T follicular helper cell (primary cell): ENCODE measurements around the gene SAA2.
"Not testable (repeated sequence)": the region's sequence is repeated elsewhere in the genome, so short reads cannot be mapped to it uniquely, and the experiment has no call there.

Experiments used
- DNase-seq: peaks from one replicate; pipeline ENCODE4 v3.0.0-alpha.2; 2020; ENCODE audit warnings: low read depth
- total RNA-seq, 2 experiments: gene quantifications; one replicate each; lab custom pipeline; 2026; lab: John Stamatoyannopoulos, UW

The SAA2 gene
- 0.04 to 0.06 reads per million in 2 experiments for total RNA-seq

DNA sequence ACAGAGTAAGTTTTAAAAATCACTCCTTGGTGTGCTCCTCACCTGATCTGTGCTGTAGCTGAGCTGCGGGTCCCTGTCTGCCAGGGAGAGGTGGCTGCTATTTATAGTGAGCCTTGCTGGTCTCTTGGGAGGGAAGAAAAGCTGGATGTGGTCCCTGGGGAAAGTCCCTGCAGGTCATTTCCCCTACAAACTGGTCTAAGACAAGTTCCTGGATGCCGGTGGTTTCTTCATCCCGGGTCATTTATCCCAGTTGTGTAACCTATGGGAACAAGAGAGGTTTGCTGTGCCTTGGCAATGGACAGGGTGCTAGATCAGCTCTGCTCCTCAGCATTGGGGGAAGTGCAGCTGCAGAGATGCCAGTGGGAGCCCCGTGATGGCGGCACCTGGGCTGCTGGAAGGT lies at the start of gene SAA2:
Gene SAA2, minus strand, starts transcription at position 108 of the 400 bp plus-strand sequence. CDS start 657 bp downstream, outside the sequence.
- no peak for DNase-seq

DNA sequence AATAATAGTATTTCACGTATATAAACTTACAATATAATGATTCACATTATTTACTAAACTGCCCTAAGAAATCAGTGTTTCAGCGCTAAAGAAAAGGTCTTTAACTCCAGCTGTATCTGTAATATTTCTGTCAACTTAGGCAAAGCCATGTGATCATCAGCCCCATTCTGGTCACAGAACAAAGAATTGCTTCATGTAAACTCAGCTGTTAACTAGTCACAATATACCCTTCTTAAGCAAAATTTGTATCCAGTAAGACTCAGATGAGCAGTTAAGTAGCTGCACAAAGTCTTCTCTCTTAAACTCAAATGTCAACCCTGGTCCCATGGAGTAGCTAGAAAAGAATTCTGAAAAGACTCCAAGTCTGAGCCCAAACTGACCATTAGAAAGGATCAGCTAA lies 46.8 kb upstream of the SAA2 start:
- DNase-seq, result no peak

DNA sequence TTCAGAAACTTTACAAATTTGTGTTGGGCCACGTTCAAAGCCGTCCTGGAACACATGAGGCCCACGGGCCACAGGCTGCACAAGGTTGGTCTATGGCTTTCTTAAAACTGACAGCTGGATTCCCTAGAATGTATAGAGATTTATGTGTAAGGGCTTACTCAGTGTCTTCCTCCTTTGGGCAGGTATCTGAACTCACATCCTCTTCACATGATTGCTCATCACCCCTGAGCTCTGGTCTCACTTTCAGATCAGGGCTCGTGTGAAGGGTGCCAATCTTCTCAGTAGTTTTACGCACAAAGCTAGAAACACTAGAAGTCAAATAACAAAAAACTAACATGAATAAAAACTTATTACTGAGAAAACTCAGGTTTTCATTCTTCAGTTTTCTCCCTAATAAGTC lies 46.4 kb upstream of the SAA2 start:
- DNase-seq, result no peak

DNA sequence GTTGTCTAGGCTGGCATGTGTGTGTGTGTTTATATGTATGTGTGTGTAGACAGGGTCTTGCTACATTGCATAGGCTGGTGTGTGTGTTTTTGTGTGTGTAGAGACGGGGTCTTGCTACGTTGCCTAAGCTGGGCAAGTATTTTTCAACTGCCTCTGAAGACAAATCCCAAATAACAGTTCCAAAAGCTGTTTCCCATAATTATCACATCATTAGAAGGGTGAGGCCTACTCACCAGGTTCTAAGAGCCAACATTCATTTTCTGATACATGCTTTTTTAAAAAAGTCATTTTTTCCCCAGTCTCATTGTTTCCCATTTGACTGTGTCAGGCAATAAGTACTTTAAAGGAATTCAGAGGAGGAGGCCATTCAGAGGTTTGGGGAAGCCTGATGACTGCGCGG lies 40.4 kb upstream of the SAA2 start:
- no peak for DNase-seq

DNA sequence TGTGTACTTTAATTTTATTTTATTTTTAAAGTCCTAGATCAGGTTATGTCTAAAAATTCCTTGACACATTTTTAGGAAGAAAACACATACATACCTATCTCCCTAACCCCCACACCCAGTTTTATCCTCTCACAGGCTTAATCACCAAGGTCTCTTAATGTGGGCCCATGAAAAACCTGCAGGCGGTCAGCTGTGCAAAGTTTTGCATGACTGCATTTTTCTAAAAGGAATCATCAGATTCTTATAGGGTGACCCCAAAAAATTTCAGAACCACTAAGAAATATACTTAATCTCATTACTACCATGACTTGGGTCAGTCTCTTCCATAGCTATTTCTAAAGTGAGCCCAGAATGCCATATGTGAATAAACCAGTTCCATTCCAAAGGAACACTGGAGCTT lies 37.4 kb upstream of the SAA2 start:
- DNase-seq, result no peak

DNA sequence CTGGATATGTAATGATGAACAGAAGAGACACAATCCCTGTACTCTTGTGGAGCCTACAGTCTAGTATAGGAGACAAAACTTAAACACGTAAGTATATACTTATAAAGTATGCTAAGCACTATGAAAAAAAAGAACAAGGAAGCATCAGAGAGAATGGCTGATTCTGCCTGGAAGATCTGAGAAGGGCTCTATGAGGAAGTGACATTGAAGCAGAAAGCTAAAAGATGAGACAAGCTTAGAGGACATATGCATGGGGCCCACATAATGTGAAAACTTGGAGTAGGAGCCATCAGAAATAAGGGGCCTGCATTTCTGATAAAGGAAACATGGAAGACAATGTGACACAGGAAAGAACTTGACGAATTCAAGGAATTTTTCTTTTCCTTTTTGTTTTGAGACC lies 34.2 kb upstream of the SAA2 start:
- no peak for DNase-seq

DNA sequence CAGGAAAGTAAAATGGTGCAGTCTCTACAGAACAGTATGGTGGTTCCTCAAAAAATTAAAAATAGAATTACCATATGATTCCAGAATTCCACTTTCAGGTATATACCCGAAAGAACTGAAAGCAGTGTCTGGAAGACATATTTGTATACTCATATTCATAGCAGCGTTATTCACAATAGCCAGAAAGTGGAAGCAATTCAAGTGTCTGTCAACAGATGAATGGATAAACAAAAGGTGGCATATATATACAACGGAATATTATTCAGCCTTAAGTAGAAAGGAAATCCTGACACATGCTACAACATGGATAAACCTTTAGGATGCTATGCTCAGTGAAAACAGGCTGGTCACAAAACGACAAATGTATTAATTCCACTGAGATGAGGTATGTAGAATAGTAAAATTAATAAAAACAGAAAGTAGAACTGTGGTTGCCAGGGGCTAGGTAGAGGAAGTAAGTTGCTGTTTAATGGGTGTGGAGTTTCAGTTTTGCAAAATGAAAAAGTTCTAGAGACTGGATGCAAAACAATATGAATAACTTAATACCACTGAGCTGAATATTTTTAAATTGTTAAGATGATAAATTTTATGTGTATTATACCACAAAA lies 32.1 kb upstream of the SAA2 start:
- DNase-seq, result no peak

DNA sequence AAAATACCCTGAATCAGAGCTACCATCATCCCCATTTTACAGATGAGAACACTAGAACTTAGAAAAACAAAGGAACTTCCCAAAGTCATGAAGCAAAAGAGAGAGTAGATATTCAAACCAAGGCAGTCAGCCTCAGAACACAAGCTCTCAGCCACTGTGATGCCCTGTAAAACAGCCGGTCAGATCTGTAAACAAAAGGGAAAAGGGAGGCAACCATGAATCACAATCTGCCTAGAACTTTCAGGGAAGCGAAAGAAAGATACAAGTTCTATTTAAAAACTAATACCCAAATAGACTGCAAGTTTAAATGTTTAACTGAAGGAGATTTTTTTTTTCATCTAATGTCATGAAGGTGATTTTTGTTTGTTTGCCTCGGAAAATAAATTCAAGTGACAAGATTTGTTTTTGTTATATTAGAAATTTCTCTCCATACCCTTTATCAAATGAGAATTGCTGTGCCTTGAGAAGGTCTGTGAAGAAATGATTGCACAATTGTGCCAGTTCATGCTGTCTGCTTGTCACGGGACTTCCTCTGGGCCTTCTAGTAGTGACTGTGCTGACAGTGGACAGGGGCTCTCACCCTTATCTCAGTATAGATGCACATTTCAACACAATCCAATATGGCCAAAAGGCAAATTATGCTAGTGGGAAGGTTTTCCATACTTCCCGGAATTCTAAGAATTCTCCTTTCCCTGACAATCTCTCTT lies 29.2 kb upstream of the SAA2 start:
- DNase-seq, result no peak

DNA sequence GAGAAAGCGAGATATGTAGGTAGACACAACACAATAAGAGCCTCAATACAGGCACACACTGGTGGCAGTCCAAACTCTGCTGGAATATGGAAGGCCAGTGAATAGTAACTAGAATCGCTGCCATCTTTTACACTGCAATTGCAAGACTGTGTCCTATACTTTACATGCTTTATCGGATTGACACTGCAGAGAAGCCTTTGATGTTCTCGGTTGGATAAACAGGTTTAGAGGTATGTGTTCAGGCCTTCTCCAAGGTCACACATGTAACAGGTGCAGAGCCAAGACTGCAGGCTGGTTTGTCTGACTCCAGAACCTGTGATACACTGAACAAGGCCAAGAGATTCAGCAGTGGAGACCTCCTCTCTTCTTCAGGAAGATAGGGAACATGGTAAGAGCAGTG lies 22.7 kb upstream of the SAA2 start:
- no peak for DNase-seq

DNA sequence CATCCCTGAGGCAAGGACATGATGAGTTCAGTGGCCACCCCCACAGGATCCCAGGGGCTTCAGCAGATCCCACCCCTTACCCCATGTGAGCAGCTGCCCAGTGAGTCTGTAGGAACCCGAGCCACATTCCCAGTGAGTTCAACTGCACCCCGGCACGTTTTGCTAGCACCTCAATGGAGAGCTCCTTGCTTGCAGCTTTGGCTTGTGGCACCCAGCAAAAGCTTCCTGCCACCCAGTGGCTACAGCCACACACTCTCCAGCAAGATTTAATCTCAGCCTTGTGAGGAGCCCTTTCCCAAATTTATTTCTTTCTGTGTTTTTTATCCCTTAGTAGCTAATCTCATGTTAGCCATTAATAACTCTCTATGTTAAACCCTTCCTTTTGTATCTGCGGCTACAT lies 21.6 kb upstream of the SAA2 start:
- no peak for DNase-seq

DNA sequence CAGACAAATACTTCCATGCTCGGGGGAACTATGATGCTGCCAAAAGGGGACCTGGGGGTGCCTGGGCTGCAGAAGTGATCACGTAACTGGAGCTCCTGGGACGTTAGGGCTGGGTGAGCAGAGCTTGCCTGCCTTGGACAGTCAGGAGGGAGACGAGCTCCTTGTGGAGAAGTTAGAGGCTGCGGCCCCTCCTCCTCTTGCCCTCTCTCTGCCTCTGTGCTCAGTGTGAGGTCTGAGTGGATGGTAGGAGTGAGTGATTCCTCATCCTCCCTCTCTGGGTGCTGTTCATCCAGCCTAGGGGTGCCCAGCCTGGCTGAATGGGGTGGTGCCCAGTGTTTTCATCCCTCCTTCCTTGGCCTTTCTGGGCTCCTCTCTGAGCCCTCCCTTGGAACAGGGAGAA lies 20.8 kb upstream of the SAA2 start:
- not testable (repeated sequence) for DNase-seq

DNA sequence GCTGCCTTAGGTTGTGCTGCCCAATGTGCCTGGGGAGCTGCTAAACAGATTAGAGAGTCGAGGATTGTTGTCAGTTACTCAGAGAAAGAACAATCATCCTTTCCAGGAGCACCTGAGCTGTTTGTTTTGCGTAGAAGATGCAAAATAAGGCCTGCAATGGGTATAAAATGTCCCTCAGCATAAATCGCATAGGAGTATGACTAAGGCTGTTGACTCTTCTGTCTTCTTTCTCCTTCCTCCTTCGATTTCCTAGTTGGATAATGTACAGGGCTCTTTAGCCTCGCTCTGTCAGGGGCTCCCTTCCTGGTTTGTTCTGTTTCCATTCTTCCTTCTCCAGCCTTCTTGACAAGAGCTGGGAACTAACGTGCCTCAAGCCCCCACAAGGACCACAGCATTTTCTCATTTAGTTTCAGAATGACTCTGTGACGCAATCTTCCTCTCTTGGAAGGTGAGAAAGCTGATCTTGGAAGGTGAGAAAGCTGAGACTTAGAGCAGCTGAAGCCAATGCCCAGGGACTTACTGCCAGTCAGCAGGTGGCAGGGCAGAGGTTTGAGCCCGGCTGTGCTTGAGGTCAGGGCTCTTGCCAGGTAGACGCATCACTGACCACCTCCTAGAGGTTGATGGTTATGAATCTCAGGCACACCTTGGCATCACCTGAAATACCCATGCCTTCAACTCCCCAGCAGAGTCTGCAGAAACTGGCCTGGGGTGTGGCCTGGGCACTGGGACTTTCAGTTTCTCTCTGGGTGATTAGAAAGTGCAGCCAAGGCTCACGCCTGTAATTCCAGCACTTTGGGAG lies 19.1 kb upstream of the SAA2 start:
- DNase-seq, result not testable (repeated sequence)

DNA sequence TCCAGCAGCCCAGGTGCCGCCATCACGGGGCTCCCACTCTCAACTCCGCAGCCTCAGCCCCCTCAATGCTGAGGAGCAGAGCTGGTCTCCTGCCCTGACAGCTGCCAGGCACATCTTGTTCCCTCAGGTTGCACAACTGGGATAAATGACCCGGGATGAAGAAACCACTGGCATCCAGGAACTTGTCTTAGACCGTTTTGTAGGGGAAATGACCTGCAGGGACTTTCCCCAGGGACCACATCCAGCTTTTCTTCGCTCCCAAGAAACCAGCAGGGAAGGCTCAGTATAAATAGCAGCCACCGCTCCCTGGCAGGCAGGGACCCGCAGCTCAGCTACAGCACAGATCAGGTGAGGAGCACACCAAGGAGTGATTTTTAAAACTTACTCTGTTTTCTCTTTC lies 17.5 kb upstream of the SAA2 start, which contains the start of gene SAA1:
Gene SAA1, plus strand, starts transcription at position 316 of the 400 bp plus-strand sequence. CDS start 624 bp downstream, outside the sequence.
- no peak for DNase-seq

DNA sequence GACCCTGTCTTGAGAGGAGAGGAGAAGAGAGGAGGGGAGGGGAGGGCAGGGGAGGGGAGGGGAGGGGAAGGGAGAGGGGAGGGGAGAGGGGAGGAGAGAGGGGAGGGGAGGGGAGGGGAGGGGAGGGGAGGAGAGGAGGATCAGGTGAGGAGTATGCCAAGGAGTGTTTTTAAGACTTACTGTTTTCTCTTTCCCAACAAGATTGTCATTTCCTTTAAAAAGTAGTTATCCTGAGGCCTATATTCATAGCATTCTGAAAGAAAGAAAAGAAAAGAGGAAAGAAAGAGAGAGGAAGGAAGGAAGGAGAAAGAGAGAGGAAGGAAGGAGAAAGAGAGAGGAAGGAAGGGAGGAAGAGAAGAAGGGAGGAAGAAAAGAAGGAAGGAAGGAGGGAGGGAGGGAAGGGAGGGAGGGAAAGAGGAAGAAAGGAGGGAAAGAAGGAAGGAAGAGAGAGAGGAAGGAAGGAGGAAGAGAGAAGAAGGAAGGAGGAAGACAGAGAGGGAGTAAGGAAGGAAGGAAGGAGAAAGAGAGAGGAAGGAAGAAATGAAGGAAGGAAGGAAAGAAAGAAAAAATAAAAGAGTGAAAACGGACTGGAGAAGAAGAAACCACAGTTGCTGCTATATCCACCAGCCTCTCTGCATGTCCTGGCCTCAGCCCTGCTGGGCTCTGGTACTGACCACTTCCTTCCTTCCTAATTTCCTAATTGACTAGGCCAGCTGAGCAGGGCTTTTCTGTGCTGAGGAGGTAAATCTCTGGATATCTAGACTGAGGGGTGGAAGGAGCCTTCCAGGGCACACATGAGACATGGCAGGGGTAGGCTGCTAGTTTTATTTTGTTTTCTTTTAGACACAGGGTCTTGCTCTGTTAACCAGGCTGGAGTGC lies 16.4 kb upstream of the SAA2 start:
- DNase-seq, result no peak

DNA sequence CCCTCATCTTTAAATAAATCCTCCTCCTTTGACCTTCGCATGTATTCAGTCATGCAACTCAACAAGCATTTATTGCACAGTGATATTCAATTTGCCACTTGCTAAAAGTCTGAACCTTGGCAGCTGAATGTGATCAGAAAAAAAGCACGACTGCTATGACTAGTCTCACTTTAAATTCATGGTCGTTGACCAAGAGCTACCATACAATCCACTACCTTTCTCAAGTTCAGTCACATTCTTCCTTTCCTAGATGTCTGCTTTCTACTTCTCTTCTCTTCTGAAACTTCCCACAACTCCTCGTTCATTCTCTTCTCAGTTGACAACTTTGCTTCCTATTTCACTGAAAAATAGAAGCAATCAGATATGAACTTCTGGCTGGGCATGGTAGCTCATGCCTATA lies 15.6 kb upstream of the SAA2 start:
- no peak for DNase-seq

DNA sequence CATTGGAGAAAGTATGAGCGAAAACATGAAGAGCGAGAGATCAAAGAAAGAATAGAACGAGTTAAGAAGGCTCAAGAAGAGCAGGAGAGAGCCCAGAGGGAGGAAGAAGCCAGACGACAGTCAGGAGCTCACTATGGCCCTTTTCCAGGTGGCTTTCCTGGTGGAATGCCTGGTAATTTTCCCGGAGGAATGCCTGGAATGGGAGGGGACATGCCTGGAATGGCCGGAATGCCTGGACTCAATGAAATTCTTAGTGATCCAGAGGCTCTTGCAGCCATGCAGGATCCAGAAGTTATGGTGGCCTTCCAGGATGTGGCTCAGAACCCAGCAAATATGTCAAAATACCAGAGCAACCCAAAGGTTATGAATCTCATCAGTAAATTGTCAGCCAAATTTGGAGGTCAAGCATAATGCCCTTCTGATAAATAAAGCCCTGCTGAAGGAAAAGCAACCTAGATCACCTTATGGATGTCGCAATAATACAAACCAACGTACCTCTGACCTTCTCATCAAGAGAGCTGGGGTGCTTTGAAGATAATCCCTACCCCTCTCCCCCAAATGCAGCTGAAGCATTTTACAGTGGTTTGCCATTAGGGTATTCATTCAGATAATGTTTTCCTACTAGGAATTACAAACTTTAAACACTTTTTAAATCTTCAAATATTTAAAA lies 14.3 kb upstream of the SAA2 start:
- DNase-seq, result not testable (repeated sequence)

DNA sequence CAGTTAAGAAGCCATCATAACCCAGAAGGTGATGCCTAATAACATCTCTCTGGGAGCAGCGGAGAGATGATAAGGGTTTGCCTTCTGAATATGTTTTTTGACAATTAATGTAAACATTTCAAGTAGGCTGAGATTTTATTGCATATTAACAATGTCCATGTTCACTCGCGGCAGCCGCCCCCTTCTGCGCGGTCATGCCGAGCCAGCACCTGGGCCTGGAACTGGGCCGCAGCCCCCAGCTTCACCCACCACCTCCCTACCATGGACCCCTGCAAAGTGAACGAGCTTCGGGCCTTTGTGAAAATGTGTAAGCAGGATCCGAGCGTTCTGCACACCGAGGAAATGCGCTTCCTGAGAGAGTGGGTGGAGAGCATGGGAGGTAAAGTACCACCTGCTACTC lies 13.3 kb upstream of the SAA2 start:
- no peak for DNase-seq

DNA sequence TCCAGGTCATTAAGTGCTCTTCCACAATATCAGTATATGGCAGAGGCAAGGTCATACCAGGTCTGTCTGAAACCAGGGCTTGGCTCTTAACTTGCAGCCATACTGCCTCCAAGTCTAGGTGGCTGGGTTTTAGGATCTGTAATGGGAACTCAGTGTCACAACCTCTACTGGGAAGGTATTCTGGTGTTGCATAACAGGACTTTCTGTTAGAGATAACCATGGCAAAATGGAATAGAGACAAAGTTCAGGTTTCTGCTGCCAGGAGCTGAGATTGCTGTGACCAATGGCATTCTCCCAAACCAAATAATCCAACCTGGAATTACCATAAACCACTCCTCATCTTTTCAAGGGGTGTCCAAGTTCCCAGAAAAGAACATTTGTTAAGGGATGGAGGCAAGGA lies 10.8 kb upstream of the SAA2 start:
- no peak for DNase-seq

DNA sequence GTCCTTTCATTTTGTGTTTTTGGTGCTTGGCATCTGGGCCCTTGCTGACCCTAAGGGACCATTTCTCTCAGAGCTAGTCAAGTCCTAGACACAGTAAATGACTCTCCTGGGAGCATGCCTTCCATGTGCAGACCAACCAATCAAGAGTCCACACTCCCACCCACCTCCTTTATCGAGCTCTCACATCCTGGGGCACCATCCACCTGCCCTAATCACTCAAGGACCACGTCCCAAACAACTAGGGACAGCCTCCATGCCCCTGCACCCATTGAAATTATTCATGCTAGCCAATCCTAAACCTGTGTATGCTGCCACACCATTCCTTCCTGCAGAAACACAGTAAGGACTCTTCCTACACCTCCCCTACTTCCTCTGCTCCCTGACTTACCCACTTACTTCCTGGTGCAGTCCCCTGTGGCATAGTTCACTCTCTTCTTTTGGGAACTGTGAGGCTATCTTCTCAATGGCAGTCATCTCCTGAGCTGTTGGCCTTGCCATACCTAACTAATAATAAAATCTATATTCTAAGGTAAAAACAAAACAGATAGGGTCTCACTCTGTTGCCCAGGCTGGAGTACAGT lies 6.4 kb upstream of the SAA2 start:
- no peak for DNase-seq

DNA sequence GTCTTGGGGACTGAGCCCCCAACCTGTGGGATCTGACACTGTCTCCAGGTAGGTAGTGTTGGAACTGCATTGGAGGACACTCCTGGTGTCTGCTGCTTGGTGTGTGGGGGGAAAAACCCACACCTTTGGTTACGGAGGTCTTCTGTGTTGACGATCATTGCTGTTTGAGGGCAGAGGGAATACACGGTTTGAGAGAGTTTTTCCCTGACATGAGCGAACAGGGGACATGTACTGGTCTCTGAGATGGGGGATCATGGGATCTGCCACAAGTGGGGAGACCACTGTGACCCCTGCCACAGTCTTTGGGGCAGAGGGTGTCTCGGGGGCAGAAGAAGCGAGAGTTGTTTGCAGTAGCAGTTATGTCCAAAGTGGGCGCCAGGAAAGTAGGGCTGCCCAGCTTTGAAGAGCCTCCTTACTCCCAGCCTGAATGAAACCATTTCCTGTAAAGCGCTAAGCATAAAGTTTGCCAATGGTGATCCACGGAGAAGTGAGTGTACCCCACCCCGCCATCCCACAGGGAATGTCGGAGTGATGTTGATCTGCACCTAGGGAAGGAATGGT lies 5.4 kb upstream of the SAA2 start:
- no peak for DNase-seq

DNA sequence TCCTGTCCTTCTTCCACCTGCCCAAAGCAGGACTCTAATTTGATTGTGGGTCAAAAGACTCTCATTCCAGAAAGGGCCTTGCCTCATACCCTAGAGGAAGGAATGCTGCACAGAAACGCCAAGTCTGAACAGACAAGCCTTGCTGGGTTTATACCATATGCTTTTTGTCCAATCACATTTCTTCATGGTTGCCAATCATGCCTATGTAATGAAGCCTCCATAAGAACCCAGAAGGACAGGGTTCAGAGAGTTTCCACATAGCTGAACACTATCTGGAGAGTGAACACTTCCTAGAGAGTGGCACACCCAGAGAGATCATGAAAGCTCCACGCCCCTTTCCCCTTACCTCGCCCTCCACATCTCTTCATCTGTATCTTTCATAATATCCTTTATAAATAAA lies 4.8 kb upstream of the SAA2 start:
- no peak for DNase-seq
